HepG2 (cell line): ENCODE measurements around the gene TMED5. TPM values are rescaled to one million over a fixed set of nuclear protein-coding genes. Genes with fewer than 3 reads are reported as not detected.

Source experiments
- ARID2 ChIP-seq: sonication (generic); formaldehyde crosslinking; IDR thresholded peaks from 2 replicates; pipeline ENCODE4 v1.8.1; 2022; ENCODE audit warnings: mild to moderate bottlenecking, missing genetic modification reagents, borderline replicate concordance
- FOXO1 ChIP-seq: sonication (generic); formaldehyde crosslinking; IDR thresholded peaks from 2 replicates; pipeline ENCODE4 v1.4.0; 2020; ENCODE audit warnings: missing genetic modification reagents
- FOXP4 ChIP-seq: sonication (generic); formaldehyde crosslinking; IDR thresholded peaks from 2 replicates; pipeline ENCODE4 v1.4.0; 2020; ENCODE audit warnings: missing genetic modification reagents
- FUBP1 ChIP-seq: sonication (generic); formaldehyde crosslinking; IDR thresholded peaks from 2 replicates; pipeline ENCODE4 v1.5.1; 2020; ENCODE audit warnings: missing genetic modification reagents, mild to moderate bottlenecking, borderline replicate concordance
- IRF9 ChIP-seq: sonication (generic); formaldehyde crosslinking; IDR thresholded peaks from 2 replicates; pipeline ENCODE4 v1.8.0; 2022; ENCODE audit warnings: missing genetic modification reagents, mild to moderate bottlenecking, borderline replicate concordance
- KDM2A ChIP-seq: sonication (generic); formaldehyde crosslinking; IDR thresholded peaks from 2 replicates; pipeline ENCODE4 v1.4.0; 2020; ENCODE audit warnings: low read depth, missing genetic modification reagents, borderline replicate concordance
- MED1 ChIP-seq: sonication (generic); formaldehyde crosslinking; IDR thresholded peaks from 2 replicates; pipeline ENCODE4 v1.4.0; 2020; ENCODE audit warnings: missing genetic modification reagents
- NCOA2 ChIP-seq: sonication (generic); formaldehyde crosslinking; IDR thresholded peaks from 2 replicates; pipeline ENCODE4 v1.8.0; 2022; ENCODE audit warnings: inconsistent platforms
- NRL ChIP-seq: sonication (generic); formaldehyde crosslinking; IDR thresholded peaks from 2 replicates; pipeline ENCODE4 v1.5.0; 2020; ENCODE audit warnings: missing genetic modification reagents, mild to moderate bottlenecking, moderate library complexity, borderline replicate concordance
- RFXAP ChIP-seq: sonication (generic); formaldehyde crosslinking; IDR thresholded peaks from 2 replicates; pipeline ENCODE4 v1.4.0; 2020; ENCODE audit warnings: missing genetic modification reagents, borderline replicate concordance
- RXRA ChIP-seq: sonication (generic); formaldehyde crosslinking; IDR thresholded peaks from 2 replicates; pipeline ENCODE4 v1.5.1; 2020; ENCODE audit warnings: missing genetic modification reagents
- SKI ChIP-seq: fragments of 450-650 bp; IDR thresholded peaks from one replicate; pipeline ENCODE4 v1.6.1; 2018; ENCODE audit warnings: mild to moderate bottlenecking; ENCODE audit not compliant: partially characterized antibody
- SMARCC2 ChIP-seq: fragments of 450-650 bp; IDR thresholded peaks from 2 replicates; pipeline ENCODE4 v1.6.1; 2017; ENCODE audit warnings: antibody characterized with exemption, mild to moderate bottlenecking
- TARDBP ChIP-seq: sonication (generic); formaldehyde crosslinking; IDR thresholded peaks from 2 replicates; pipeline ENCODE4 v1.8.0; 2022; ENCODE audit warnings: mild to moderate bottlenecking, missing genetic modification reagents
- YY1 ChIP-seq: IDR thresholded peaks from 2 replicates; pipeline ENCODE4 v1.6.1; 2011; ENCODE audit warnings: low read length, low read depth, moderate library complexity, mild to moderate bottlenecking; ENCODE audit not compliant: insufficient read depth, insufficient replicate concordance
- ZBED4 ChIP-seq: sonication (generic); formaldehyde crosslinking; IDR thresholded peaks from 2 replicates; pipeline ENCODE4 v1.4.0; 2020; ENCODE audit warnings: missing genetic modification reagents, borderline replicate concordance
- ZNF101 ChIP-seq: sonication (generic); formaldehyde crosslinking; IDR thresholded peaks from 2 replicates; pipeline ENCODE4 v1.4.0; 2020; ENCODE audit warnings: mild to moderate bottlenecking, low read depth, missing genetic modification reagents, borderline replicate concordance
- ZNF496 ChIP-seq: sonication (generic); formaldehyde crosslinking; IDR thresholded peaks from 2 replicates; pipeline ENCODE4 v1.8.1; 2023; ENCODE audit warnings: mild to moderate bottlenecking, moderate library complexity, missing genetic modification reagents; ENCODE audit not compliant: insufficient replicate concordance
- ZNF597 ChIP-seq: sonication (generic); formaldehyde crosslinking; IDR thresholded peaks from 2 replicates; pipeline ENCODE4 v1.5.0; 2020; ENCODE audit warnings: missing genetic modification reagents
- ZSCAN9 ChIP-seq: IDR thresholded peaks from 2 replicates; pipeline ENCODE4 v1.6.1; 2016; ENCODE audit warnings: borderline replicate concordance
- polyA plus RNA-seq, 8 experiments: library from polyadenylated mRNA; depleted of rRNA in 3 of 8; stranded (reverse) in 7 of 8; unstranded in 1 of 8; fragments of >200 nt; fragmentation: Illumina TruSeq in 4 of 8; extraction: Trizol in 4 of 8; gene quantifications; 2 replicates each; pipeline versions ENCODE4 v1.2.1 to v1.2.3, GENCODE V29; 2011 to 2016; ENCODE audit warnings: low read depth in 4 of 8, missing spikeins in 1 of 8, mixed read lengths in 1 of 8; ENCODE audit not compliant: insufficient read depth in 1 of 8
- total RNA-seq, 5 experiments: library from RNA; depleted of rRNA; stranded (reverse); fragments of >200 nt; fragmentation: Illumina TruSeq; extraction: Trizol; gene quantifications; 2 replicates each; pipeline ENCODE4 v1.2.3, GENCODE V29; 2016; ENCODE audit warnings: low read depth in 1 of 5

Gene TMED5
- total and polyA plus RNA-seq, 2 of the 13 experiments (the other 11 are each of a cell fraction or from before 2014, with no cell fraction given), result 58.1 to 99.0 TPM

- TF ChIP-seq IRF9 (CRISPR knock-in tag), result no peak
- no peak for TF ChIP-seq ZNF496 (CRISPR knock-in tag)
- TF ChIP-seq ZNF597 (CRISPR knock-in tag), result no peak
- TF ChIP-seq RXRA (CRISPR knock-in tag), result no peak
- no peak for TF ChIP-seq ZBED4 (CRISPR knock-in tag)
- TF ChIP-seq ZNF101 (CRISPR knock-in tag), result no peak
- no peak for TF ChIP-seq TARDBP (CRISPR knock-in tag)
- no peak for TF ChIP-seq RFXAP (CRISPR knock-in tag)
- peak; percentile 63; the same call in 1 of the 2 replicates for TF ChIP-seq SMARCC2
- TF ChIP-seq ZSCAN9, result no peak
- TF ChIP-seq FOXP4 (CRISPR knock-in tag), result peak; percentile 64
- TF ChIP-seq SKI, result peak; percentile 40
- no peak for TF ChIP-seq NRL (CRISPR knock-in tag)
- TF ChIP-seq KDM2A, result no peak
- no peak for TF ChIP-seq YY1
- TF ChIP-seq FUBP1 (CRISPR knock-in tag), result no peak
- TF ChIP-seq MED1 (CRISPR knock-in tag), result 0 out of 2 replicates have a peak, but pooled peaks have one; percentile 27
- peak; percentile 81 for TF ChIP-seq NCOA2 (CRISPR knock-in tag)
- peak; percentile 53; the same call in 1 of the 2 replicates for TF ChIP-seq FOXO1
- TF ChIP-seq ARID2 (CRISPR knock-in tag), result no peak
These were observed 50.6 kb downstream of the TMED5 start (continued) for GRCh38 chr1:93129507-93130099.
